Activated T-cell treated with anti-CD3 and anti-CD28 coated beads, Interleukin-2, amount 50 U/mL, for 24 hours (primary cell): ENCODE data around the gene METTL21C.

Experiments used
- DNase-seq: peaks from one replicate; pipeline ENCODE4 v3.0.0-alpha.2; 2020
- H3K27ac Mint-ChIP-seq: 2 replicates; pipeline ENCODE4 v1.8.0; 2020; ENCODE audit warnings: mild to moderate bottlenecking, mixed read lengths
- H3K27me3 Mint-ChIP-seq: 2 replicates; pipeline ENCODE4 v1.8.0; 2020; ENCODE audit warnings: mixed read lengths
- H3K36me3 Mint-ChIP-seq: 2 replicates; pipeline ENCODE4 v1.8.0; 2020; ENCODE audit warnings: low read depth, mixed read lengths
- H3K4me1 Mint-ChIP-seq: 2 replicates; pipeline ENCODE4 v1.8.0; 2020; ENCODE audit warnings: low read depth, mixed read lengths
- H3K4me3 Mint-ChIP-seq: 2 replicates; pipeline ENCODE4 v1.8.0; 2020; ENCODE audit warnings: mild to moderate bottlenecking, moderate library complexity, mixed read lengths
- H3K9me3 Mint-ChIP-seq: 2 replicates; pipeline ENCODE4 v1.8.0; 2020; ENCODE audit warnings: mixed read lengths

METTL21C gene

GRCh38 chr13:102694937-102695336, at the start of gene METTL21C:
Gene METTL21C (minus strand): TSS chr13:102695044. CDS start chr13:102694498, 546 bp downstream.
- no peak within 1 kb of the TSS for H3K4me3 Mint-ChIP-seq
- no peaks in the 10 kb centered on the region for H3K9me3 Mint-ChIP-seq
- no peaks in the 10 kb centered on the region for H3K4me1 Mint-ChIP-seq
- no peak within 1 kb of the TSS for H3K27ac Mint-ChIP-seq
- peaks cover 24% of the 10 kb centered on the region for H3K27me3 Mint-ChIP-seq
- H3K36me3 Mint-ChIP-seq = no peaks in the 10 kb centered on the region
- no peak for DNase-seq

- Mint-ChIP-seq H3K4me3 (no peak overlapping the region), H3K9me3 (peaks cover 18% of the 10 kb centered on the region), H3K27ac (no peak overlapping the region), H3K36me3 (no peaks in the 10 kb centered on the region), H3K4me1 (no peaks in the 10 kb centered on the region), H3K27me3 (peaks cover 45% of the 10 kb centered on the region)
- no peak for DNase-seq
Observed at GRCh38 chr13:102742506-102742905, 47.7 kb upstream of the METTL21C start.

GRCh38 chr13:102742101-102742500, 47.3 kb upstream of the METTL21C start:
- H3K27ac Mint-ChIP-seq = no peak overlapping the region
- no peaks in the 10 kb centered on the region for H3K4me1 Mint-ChIP-seq
- no peak overlapping the region for H3K4me3 Mint-ChIP-seq
- DNase-seq = no peak
- no peaks in the 10 kb centered on the region for H3K36me3 Mint-ChIP-seq
- H3K9me3 Mint-ChIP-seq = peaks cover 18% of the 10 kb centered on the region
- peaks cover 43% of the 10 kb centered on the region for H3K27me3 Mint-ChIP-seq

- Mint-ChIP-seq H3K27me3 (peaks cover 14% of the 10 kb centered on the region), H3K9me3 (no peaks in the 10 kb centered on the region)
- DNase-seq = no peak
Observed at GRCh38 chr13:102729560-102730270, 34.9 kb upstream of the METTL21C start.

GRCh38 chr13:102726430-102726829, 31.6 kb upstream of the METTL21C start:
- Mint-ChIP-seq H3K9me3 (no peaks in the 10 kb centered on the region), H3K4me1 (peaks cover 5% of the 10 kb centered on the region), H3K27ac (no peak overlapping the region), H3K4me3 (no peak overlapping the region), H3K36me3 (no peaks in the 10 kb centered on the region), H3K27me3 (peaks cover 10% of the 10 kb centered on the region)
- no peak for DNase-seq

More at GRCh38 chr13:102729560-102730270, 34.9 kb upstream of the METTL21C start:
- Mint-ChIP-seq H3K36me3 (no peaks in the 10 kb centered on the region), H3K4me3 (no peak overlapping the region), H3K27ac (no peak overlapping the region), H3K4me1 (peaks cover 5% of the 10 kb centered on the region)

GRCh38 chr13:102724923-102725322, 30.1 kb upstream of the METTL21C start:
- Mint-ChIP-seq H3K9me3 (no peaks in the 10 kb centered on the region), H3K27me3 (peaks cover 11% of the 10 kb centered on the region)
- DNase-seq = no peak

GRCh38 chr13:102721800-102722231, 27.0 kb upstream of the METTL21C start:
- Mint-ChIP-seq H3K4me1 (no peaks in the 10 kb centered on the region), H3K27me3 (peaks cover 9% of the 10 kb centered on the region), H3K9me3 (no peaks in the 10 kb centered on the region), H3K36me3 (no peaks in the 10 kb centered on the region), H3K4me3 (no peak overlapping the region), H3K27ac (no peak overlapping the region)
- DNase-seq = no peak

More at GRCh38 chr13:102724923-102725322, 30.1 kb upstream of the METTL21C start:
- Mint-ChIP-seq H3K4me1 (peaks cover 5% of the 10 kb centered on the region), H3K4me3 (no peak overlapping the region), H3K36me3 (no peaks in the 10 kb centered on the region), H3K27ac (no peak overlapping the region)

GRCh38 chr13:102718746-102719145, 23.9 kb upstream of the METTL21C start:
- H3K27ac Mint-ChIP-seq = no peak overlapping the region
- DNase-seq = no peak
- no peak overlapping the region for H3K4me3 Mint-ChIP-seq
- no peaks in the 10 kb centered on the region for H3K36me3 Mint-ChIP-seq
- H3K9me3 Mint-ChIP-seq = no peaks in the 10 kb centered on the region
- H3K4me1 Mint-ChIP-seq = no peaks in the 10 kb centered on the region
- H3K27me3 Mint-ChIP-seq = peaks cover 6% of the 10 kb centered on the region

GRCh38 chr13:102715447-102715846, 20.6 kb upstream of the METTL21C start:
- H3K4me1 Mint-ChIP-seq = no peaks in the 10 kb centered on the region
- H3K27ac Mint-ChIP-seq = no peak overlapping the region
- no peaks in the 10 kb centered on the region for H3K9me3 Mint-ChIP-seq
- peaks cover 7% of the 10 kb centered on the region for H3K27me3 Mint-ChIP-seq
- no peaks in the 10 kb centered on the region for H3K36me3 Mint-ChIP-seq
- no peak for DNase-seq
- no peak overlapping the region for H3K4me3 Mint-ChIP-seq

- Mint-ChIP-seq H3K4me3 (no peak overlapping the region), H3K36me3 (no peaks in the 10 kb centered on the region), H3K4me1 (no peaks in the 10 kb centered on the region), H3K27ac (no peak overlapping the region), H3K27me3 (peaks cover 7% of the 10 kb centered on the region), H3K9me3 (peaks cover 3% of the 10 kb centered on the region)
- DNase-seq = no peak
Observed at GRCh38 chr13:102710261-102710679, 15.4 kb upstream of the METTL21C start.

- Mint-ChIP-seq H3K9me3 (peaks cover 3% of the 10 kb centered on the region), H3K4me1 (no peaks in the 10 kb centered on the region), H3K27ac (no peak overlapping the region), H3K27me3 (peaks cover 7% of the 10 kb centered on the region), H3K4me3 (no peak overlapping the region), H3K36me3 (no peaks in the 10 kb centered on the region)
- no peak for DNase-seq
Observed at GRCh38 chr13:102709536-102709935, 14.7 kb upstream of the METTL21C start.

GRCh38 chr13:102708991-102709390, 14.1 kb upstream of the METTL21C start:
- no peak for DNase-seq
- H3K9me3 Mint-ChIP-seq = peaks cover 3% of the 10 kb centered on the region
- no peak overlapping the region for H3K27ac Mint-ChIP-seq
- peaks cover 7% of the 10 kb centered on the region for H3K27me3 Mint-ChIP-seq
- no peak overlapping the region for H3K4me3 Mint-ChIP-seq
- no peaks in the 10 kb centered on the region for H3K36me3 Mint-ChIP-seq
- no peaks in the 10 kb centered on the region for H3K4me1 Mint-ChIP-seq

GRCh38 chr13:102708211-102708610, 13.4 kb upstream of the METTL21C start:
- no peak for DNase-seq
- H3K4me1 Mint-ChIP-seq = no peaks in the 10 kb centered on the region
- H3K27me3 Mint-ChIP-seq = peaks cover 3% of the 10 kb centered on the region
- H3K27ac Mint-ChIP-seq = no peak overlapping the region
- no peak overlapping the region for H3K4me3 Mint-ChIP-seq
- H3K36me3 Mint-ChIP-seq = no peaks in the 10 kb centered on the region
- H3K9me3 Mint-ChIP-seq = peaks cover 3% of the 10 kb centered on the region

GRCh38 chr13:102707467-102707866, 12.6 kb upstream of the METTL21C start:
- Mint-ChIP-seq H3K4me3 (no peak overlapping the region), H3K36me3 (no peaks in the 10 kb centered on the region), H3K9me3 (peaks cover 3% of the 10 kb centered on the region), H3K27ac (no peak overlapping the region), H3K27me3 (peaks cover 3% of the 10 kb centered on the region), H3K4me1 (no peaks in the 10 kb centered on the region)
- no peak for DNase-seq

- Mint-ChIP-seq H3K27ac (no peak overlapping the region), H3K4me1 (no peaks in the 10 kb centered on the region), H3K36me3 (no peaks in the 10 kb centered on the region), H3K9me3 (peaks cover 3% of the 10 kb centered on the region), H3K4me3 (no peak overlapping the region), H3K27me3 (peaks cover 5% of the 10 kb centered on the region)
- DNase-seq = no peak
Observed at GRCh38 chr13:102704238-102705058, 9.6 kb upstream of the METTL21C start.
